ENCODE results near the gene PPARGC1A.

Gene PPARGC1A

DNA sequence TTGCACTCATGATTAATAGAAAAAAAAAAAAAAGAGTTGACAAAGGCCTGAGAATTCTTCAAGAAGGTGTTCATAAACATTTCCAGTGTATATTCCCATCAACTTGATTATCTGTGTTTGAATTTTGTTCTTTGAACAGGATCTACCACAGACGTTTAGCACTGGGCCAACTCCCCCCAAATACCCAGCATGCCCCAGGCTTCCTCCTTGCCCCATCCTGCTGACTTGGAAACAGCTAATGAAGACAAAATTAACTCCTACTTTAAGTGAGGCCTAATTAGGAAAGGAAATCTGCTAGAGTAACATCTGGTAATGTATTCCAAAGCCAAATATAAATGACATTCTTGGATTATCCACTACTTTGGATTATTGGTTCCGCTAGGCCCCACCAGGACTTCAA, 52.5 kb downstream of the PPARGC1A start:
- no peak for DNase-seq

DNA sequence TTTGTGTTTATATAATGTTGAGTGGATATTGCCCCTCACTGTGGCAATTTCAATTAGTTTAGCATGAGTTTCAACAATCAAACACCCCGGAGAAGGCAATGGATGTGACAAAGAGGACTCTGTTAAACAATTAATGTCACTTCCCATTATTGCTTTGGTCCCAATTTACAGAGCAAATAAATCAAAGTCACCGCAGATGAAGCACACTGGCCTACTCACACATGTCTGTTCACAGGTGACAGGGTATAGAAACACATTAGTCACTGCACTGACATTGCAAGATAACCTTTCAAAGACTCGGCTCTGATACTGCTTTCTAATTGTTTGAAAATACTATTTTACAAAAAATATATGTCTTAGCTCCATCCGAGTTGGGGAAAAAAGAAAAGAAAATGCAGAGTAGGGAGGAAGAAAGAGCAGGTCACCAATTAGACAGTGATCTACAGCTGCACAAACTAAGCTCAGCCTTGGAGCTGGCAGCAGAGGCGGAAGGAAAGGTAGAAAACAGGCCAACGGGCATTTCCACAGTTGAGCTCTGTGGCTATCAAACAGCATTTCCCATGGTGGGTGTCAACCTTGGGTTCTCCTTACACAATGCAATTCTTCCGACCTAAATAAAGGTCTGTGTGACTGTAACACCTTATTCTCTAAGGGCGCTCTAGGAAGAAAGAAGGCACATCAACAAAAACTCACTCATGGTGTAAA, 53.9 kb downstream of the PPARGC1A start:
- DNase-seq, result no peak

DNA sequence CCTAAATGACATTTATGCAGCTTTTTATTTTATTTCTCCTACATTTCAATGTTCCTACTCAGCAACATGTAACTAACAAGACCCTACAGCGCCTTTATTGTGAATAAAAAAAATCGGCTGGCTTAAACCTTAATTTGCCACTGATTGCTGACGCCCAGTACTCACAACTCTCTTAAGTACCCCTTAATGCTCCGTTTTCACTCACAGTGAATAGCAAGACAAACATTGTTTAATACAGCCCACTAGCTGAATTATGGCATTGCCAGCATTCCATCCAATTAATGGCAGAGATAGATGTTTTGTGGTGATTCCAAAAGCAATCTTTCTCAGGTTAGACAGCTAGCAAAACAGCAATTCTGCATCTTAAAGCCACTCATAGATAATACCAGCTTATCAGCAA, 61.1 kb downstream of the PPARGC1A start:
- DNase-seq, result no peak

DNA sequence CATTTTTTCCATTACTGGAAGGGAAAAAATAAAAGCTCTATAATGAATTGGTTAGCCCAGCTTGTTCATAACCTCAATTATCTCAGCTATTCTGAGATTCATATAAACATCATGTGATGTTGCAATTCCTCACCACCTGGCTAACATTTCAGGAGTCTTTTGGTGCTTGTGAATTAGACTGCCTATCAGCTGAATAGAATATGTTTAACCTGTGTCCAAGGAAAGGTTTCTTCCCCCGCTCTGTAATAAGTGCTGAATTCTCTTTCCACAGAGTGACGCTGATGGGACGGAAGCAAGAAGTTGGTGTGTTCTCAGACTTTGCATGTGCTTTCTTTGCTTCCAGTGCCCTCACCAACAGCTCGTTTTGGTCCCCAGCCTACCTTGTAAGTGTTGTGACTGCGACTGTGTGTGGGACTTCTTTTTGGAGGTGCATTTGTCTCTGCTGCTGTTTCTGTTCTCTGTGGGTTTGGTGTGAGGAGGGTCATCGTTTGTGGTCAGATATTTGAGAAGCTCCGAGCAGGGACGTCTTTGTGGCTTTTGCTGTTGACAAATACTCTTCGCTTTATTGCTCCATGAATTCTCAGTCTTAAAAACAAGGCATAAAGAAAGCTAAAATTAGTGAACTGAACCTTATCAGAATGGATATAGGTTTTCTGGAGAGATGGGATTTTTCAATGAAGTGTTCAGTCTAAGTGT, 61.7 kb downstream of the PPARGC1A start:
- no peak for DNase-seq

DNA sequence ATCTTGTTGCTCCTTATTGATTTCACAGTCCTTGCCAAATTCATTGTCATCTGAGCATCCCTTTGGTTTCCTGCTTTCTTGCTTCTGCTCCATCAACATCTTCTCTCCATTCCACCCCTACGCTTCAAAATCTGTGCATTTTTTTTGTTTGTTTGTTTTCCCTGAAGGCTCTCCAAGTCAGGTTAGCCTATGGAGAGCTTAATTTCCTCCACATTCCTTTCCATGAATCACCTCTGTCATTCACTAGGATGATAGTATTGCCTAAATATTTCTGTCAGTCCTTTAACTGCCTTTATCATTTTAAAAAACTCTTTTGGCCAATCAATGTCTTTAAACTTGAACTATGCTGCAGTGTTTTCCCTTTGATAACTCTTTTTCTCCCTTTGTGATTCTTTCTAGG, 67.7 kb downstream of the PPARGC1A start:
- no peak for DNase-seq

DNA sequence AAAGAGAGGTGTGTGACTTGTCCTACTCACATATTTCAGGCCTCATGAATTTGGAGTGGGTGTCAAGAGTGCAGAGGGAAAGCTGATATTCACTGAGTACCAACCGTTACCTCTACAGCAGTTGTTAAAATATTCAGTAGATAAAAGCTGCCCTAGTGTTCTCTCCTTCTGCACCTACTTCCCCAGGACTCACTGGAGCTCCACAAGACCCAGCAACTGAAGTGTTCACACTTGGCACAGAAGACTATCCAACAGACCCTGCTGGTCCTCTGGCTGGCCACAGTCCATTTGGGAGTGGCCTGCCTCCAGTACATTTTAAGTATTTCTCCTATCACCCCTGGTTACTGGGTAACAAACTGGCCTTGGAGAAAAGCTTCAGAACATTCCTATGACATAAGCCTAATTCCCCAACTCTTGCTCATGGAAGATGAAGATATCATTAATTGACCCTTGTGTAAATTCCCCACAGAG, 70.8 kb downstream of the PPARGC1A start:
- no peak for DNase-seq

DNA sequence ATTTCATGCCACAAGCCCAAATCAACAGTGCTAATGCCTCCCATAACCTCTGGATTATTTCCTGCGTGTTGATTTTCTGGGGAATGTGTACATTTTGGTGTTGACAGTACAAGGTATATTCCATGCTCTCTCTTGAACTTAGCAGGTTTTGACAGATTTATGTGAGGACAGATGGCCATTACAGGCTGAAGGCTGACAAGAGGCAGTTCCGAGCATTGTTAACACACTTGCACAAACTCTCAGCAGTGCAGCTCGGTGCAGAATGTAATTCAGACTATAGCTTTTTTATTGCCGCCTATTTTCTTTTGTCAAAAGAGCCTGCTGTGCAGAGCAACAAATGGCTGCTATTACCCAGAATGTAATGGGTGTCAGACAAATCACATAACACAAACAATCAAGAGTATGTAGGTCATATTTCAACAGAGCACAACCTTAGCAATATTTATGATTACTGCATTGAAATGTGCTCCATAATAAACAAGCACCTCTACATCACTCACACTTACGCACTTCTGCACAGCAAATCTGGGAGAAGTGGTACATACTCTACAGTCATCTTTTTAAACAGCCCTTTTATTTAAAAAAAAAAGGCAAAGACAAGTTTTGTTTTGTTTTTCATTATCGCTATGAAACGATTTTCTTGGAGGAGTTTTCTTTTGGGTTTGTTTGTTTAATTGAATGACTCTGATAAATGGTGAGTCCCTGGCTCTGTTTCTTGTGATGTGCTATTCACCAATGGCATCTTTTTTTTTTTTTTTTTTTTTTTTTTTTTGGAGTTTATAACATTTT, 71.6 kb downstream of the PPARGC1A start:
- DNase-seq, result no peak

DNA sequence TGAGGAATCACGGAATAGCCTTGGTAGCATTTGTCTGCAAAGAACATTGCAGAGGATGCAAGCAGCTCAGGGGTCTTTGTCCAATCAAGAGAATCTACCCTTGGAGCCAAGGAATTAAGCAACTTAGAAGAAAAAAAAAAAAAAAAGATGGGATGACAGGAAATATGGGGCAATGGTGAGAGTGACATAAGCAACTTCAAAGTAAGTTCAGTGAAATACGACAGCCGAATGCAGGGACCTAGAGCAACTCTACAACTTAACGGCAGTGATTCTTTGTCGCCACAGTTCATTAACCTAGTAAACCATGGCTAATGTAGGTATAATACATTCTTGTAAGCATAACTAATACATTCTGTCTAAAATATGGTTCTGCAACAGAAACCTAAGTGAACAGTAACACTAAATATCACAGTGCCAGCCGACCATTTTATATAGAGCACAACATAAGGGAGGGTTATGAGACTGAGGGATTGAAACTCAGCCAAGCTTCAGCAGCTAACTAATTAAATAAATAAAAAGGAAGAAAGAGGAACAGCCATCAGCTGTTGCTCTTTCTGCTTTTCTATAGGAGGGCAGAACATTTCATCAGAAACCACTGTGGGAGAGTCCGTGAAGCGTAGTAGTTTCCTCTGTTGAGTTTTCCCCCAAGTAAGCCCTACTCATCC, 74.7 kb downstream of the PPARGC1A start:
- DNase-seq, result no peak

DNA sequence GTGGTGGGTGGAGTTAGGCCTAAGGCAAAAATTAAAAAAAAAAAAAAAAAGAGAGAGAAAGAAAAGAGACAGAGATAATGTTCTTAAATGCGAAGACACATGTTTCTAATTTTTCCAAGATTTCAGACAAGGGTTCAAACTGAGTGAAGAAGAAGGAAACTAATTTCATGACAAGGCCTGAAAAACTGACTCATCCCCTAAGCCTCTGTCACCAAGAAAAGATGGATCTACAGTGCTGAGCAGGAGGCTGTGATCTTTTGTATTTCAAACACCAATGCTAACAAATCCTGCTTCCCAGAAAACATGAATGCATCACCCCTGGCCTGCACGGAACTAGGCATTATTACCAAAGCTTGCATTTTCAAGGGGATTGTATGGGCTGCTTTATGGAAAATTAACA, 75.3 kb downstream of the PPARGC1A start:
- DNase-seq, result no peak

DNA sequence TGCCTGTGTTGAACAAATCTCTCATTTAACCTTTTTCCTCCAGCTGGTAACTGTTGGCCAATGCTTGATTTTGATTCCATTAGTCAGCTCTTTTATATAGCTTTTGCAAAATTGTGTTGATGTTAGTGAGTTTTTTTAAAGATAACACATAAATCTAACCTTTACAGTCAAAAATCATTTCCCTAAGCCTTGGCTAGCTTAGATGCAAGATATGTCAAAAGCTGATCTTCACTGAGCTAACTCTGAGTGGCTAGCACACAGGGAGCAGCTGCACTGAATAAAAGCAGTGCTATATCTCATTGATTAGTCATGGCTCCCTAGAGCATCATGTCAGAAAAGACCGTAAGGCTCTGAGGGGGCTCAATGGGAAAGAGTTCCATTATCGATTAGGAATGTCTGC, 78.7 kb downstream of the PPARGC1A start:
- no peak for DNase-seq

DNA sequence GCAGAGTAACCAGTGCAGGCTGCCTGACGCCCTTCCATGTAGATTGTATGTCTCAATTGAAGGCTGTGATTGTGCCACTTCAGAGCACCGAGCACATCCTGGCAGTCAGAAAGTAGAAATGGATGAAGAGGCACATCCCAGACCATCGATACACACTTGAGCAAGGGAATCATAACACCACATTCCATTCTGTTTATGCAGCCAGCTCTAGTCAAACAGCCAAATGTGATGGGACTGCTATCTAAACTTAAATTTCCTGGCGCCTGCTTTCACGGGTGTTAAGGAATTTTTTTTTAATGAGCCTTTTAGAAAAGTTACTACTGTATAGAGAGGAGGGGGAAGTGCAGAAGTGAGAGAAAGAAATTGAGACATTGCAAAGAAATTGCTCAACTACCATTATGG, 84.4 kb downstream of the PPARGC1A start:
- DNase-seq, result no peak

DNA sequence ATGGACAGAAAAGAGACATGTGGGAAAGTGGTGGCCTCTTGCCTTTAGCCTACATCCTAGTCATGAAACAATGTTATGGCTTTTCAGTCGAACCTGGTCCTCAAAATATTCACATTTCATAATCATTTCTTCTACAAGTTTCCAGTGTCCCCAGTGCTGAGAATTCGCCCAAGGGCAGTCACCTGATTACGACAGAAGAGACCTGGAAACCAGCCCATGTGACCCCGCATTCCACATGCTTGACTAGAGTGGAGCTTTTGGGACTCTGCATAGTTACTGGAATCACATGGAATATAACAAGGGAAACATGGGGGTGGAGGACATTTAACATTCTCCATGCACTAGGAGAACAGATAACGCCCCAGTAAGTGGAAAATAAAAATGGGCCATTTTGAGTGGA, 100.1 kb downstream of the PPARGC1A start:
- no peak for DNase-seq

DNA sequence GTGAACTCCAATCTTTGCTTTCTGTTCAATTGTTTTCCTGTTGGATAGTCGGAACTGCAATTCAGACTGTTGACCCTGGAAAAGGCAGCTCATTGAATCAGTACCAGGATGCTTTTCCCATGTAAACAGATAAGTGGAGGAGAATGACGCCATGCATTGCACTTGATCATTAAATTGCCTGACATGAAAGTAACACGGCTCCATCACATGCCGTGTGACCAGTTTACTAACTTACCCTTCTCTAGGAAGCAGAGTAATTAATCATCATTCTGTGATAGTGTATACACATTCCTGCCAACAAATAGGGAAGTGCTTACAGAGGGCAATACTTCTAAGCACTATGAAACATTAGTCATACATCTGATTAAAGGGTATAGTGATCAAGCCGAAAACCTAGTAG, 101.4 kb downstream of the PPARGC1A start:
- no peak for DNase-seq

DNA sequence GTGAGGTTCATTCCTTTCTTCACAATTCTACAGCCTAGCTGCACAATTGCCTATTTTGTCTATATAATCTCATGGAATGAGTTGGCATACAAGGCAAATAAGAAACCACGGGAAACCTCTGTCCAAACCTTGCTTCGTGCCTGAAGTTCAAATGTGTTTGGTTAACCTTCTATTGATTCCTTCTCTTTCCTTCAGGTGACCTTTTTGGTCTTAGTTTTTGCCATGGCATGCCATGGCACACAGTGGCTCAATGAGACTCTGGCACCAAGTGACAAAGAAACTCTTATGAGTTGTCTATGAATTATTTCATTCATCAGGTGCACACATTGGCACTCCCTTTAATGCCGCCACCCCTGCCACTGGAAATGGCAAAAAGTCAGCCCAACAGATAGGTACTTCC, 101.8 kb downstream of the PPARGC1A start:
- no peak for DNase-seq

DNA sequence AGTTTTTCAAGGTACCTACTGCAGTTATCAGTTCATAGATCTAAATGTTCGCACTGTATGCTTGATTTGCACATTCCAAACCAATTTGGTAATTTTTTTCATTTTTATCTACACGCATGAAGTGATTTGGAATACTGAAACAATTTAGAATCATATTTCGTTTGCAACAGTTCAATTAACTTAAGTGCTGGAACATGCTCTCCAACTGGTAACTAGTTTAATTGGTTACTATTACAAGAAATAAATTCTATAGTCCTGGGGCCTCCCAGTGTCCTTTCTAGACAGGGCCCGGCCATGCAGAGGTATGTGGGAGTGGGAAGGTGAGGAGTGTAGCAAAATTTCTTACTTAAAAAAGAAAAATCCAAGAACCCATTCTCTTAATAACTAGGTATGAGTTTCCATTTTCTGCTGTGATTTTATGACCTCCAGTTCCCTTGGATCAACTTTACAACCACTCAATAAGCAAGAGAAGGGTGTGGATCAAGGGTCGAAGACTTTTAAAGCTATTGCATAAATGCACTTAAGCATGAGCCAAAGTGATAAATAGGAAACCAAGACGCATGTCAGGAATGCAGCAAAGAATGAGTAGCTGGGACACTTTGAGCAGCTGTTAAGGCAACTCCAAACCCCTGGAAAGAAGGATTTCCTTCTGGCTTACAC, 106.9 kb downstream of the PPARGC1A start:
- DNase-seq, result no peak

DNA sequence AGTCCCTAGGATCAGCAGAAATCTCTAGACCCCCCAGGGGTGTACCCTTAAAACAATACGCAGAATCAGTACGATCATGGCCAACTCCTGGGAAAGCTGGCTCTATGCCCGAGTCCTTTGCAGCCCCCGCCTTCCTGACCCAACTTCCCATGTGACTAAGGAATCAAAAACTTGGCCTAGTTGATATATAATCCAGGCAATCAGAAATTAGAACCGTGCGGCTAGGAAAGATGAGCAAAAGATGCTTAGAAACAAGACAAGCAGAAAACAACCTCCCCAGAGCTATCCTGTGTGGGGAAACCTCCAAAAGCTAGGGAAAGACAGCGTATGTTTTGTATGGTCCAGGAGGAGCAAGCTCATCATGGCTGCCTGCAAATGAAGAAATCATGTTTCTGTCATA, 110.0 kb downstream of the PPARGC1A start:
- DNase-seq, result no peak

DNA sequence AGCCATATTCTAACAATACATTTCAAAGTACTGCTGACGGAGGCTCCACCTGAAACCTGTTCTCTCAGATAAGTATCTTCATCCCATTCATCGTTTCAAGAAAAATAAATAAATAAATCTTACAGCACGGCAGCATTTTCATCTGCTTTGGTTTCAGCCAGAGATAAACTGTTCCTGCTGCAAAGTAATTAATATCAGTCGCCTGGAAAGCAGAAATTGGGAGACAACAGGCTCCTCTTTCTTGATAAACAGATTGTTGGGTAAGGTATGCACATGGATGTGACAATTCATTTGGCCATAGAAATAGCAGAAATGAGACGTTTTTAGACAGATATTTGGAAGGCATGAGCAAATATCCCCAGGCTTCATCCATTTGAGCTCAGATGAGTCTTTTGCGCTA, 110.4 kb downstream of the PPARGC1A start:
- DNase-seq, result no peak

DNA sequence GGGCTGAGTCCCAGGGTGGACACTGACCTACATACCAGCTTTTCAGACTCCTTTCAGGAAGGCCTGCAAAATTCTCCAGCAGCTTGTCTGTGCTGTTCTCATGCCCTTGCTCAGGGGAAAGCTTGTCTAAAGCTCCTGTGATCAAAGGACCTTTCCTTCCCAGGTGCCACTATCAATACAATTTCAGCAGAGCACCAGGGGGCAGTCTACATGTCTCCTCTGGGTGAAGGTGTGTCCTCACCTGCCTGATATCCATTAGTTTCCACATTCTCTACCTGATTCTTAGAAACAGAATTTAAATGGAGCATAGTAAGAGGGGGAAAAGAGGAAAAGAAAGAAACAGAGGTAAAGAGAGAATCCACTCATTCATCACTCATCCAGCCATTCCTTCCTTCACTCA, 114.2 kb downstream of the PPARGC1A start:
- DNase-seq, result no peak

DNA sequence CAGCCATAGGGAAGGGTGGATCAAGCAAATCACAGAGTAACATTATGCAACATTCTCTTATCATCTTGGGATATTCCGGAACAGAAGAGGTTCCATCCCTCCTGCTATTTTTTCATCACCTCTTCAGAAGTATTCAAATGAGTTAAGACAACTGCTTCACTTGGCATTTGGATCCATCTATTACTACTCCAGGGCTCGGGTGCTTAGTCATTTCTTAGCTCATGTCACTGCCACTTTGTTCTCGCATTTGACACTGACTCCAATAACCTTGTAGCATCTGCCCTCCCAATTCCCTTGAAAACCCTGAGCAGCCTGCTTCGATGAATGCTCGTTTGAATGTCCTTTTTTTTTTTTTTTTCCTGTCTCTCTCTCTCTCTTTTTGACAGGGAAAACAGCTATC, 114.9 kb downstream of the PPARGC1A start:
- no peak for DNase-seq

DNA sequence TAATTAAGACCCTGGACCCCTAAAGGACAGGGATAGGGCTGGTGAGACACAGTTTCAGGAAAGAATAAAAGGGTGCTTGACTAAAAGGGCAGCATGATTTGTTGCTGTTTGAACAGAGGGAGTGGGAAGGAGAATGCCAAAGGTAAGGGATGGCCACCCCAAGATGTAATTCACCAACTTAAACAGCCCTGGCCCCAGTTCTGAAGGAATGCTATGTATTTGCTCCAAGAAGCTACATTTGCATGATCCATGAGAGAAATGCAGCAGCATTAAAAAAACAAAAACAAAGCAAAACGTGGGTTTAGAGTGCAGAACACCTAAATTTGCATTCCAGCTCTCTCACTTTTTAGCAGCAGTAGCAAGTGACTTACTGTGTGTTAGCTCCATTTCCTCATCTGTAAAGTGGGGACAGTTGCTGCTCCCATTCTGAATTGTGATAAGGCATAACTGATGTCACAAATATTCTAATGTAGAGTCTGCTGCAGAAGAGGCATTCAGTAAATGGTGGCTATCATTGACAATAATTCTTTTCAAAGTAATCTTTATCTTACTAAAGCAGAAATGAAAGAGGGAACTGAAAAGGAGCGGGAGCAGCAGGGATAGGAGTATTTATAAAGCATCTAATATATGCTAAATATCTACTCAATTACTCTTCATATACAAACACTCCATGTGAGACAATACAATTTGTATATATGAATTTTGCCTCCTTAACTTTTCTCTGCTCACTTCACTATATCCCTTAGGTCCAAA, 115.8 kb downstream of the PPARGC1A start:
- no peak for DNase-seq

DNA sequence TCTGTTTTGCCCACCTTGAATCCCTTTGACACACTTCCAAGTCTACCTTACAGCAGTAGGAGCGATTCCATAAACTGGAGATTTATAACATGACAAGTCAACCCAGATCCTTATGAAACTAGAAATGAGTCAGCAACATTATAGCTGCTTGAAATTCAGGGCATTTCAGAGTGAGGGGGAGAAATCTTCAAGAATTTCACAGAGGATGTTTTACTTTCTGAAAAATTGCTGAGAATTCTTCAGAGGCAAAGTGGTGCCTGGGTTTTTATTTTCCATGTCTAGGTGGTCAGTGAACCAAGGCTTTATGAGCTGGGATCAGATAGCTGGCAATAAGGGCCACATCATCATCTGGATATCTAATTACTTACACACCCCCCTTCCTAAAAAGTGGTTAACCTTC, 119.8 kb downstream of the PPARGC1A start:
- no peak for DNase-seq

DNA sequence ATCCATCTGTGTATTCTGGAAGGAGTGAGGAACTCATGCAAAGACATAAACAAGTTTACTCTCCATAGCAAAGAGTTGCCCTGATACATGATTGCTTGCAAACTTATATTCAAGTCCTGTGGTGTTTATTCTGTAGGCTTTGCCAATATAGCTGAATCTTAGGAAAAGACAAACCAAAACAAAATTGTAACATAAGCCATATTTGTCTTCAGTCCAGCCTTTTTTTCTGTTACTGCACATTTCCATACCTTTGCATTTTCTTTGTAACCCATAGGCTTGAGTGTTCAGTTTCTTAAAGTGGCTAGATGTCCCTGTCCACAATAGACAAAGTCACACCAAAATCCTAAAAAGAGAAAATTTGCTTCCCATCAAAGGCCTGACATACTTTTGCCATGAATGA, 120.4 kb downstream of the PPARGC1A start:
- DNase-seq, result no peak

All from DMS 273 treated with DMSO at 0.1 percent for 48 hours (cell line).